Measurements from ENCODE around the gene ZBTB7B. TPM values are rescaled to one million over a fixed set of nuclear protein-coding genes. Genes with fewer than 3 reads are reported as not detected.

Gene ZBTB7B
- polyA plus RNA-seq, 2 of the 4 experiments (the other 2 are of a cell fraction) = 20.5 to 30.7 TPM

GRCh38 chr1:154959426-154959780, 43.2 kb upstream of the ZBTB7B start:
- POLR2A ChIA-PET = no interaction called here
- Histone ChIP-seq H3K27ac (no peak overlapping the region), H3K4me3 (no peak overlapping the region), H3K4me1 (peaks cover 39% of the 10 kb centered on the region), H3K4me2 (no peak overlapping the region), H3K9me3 (no peaks in the 10 kb centered on the region)
- FAIRE-seq (no peak), ATAC-seq (no peak), DNase-seq (ENCODE audit: low read depth in 1 of 2, low spot score in 1 of 2) (no peak)
- 94% methylated on average over 7 of the region's 7 CpGs for WGBS (ENCODE audit: missing lambda C conversion rate)
- CTCF ChIA-PET = interaction anchor here (0.7 to 1.2 kb wide), 2 partner anchors 25 to 125 kb away, joined by 3 read pairs; no protein-coding TSS in a partner anchor
- TF ChIP-seq RCOR1 (IDR thresholded peaks at IDR 0.05; ENCODE audit: low read depth, low read length) = no peak
- TF ChIP-seq HMGXB4 (CRISPR knock-in tag; IDR thresholded peaks at IDR 0.05; ENCODE audit: borderline replicate concordance) = no peak
- TF ChIP-seq ESRRA (IDR thresholded peaks at IDR 0.05; ENCODE audit: borderline replicate concordance, low read length) = no peak
- TF ChIP-seq ZSCAN20 (CRISPR knock-in tag; IDR thresholded peaks at IDR 0.05) = no peak
- no peak for TF ChIP-seq NPAS2 (CRISPR knock-in tag; IDR thresholded peaks at IDR 0.05; ENCODE audit: borderline replicate concordance)
- no peak for TF ChIP-seq RAD21 (conservative IDR thresholded peaks at IDR 0.05 in 1 of 2, IDR thresholded peaks at IDR 0.05 in 1 of 2)
- no peak for TF ChIP-seq RFX5 (IDR thresholded peaks at IDR 0.05)

DNA sequence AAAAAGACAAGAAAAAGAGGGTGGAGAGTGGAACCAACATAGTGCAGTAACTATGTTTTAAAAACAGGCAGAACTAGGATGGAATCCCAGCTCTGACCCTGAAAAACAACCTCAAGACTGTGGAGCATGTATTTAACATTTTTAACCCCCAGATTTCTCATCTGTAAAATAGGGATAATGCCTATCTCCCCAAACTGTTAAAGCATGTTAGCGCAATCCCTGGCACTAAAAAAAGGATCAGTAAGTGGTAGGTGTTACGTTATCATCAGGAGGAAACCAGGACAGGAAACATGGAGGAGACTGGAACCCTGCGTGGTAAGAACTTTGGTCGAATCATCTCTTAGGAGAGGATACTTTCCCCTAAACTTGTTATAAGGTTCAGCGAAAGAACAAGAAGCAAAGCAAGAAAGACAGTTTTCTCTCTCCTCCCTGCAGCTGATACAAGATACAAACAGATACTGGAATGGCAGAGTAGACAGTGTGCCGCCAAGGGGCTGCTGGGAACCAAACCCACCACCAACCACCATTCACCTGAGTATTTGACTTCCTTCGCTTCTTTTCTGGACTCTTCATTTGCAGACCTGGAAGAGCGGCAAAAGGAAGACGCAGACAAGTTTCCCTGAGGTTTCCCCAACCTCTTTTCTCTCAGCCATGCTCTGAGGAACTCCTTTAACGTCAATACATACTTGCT, 42.0 kb upstream of the ZBTB7B start:
- TF ChIP-seq HEYL (CRISPR knock-in tag; IDR thresholded peaks at IDR 0.05) (no peak), HOXB13 (CRISPR knock-in tag; IDR thresholded peaks at IDR 0.05; ENCODE audit: low read depth) (no peak), HMGXB4 (CRISPR knock-in tag; IDR thresholded peaks at IDR 0.05; ENCODE audit: borderline replicate concordance) (no peak), SMC3 (IDR thresholded peaks at IDR 0.05) (no peak)
- FAIRE-seq = no peak
- H3K4me2 ChIP-seq = peak overlapping the region; percentile 99
- CTCF ChIA-PET = interaction anchor here (1.1 to 3.4 kb wide), 5 partner anchors 8 to 401 kb away, joined by 3 to 19 read pairs (median 7); partner anchors contain the start of gene PMVK
- H3K4me3 ChIP-seq = peak overlapping the region; percentile 74
- no peaks in the 10 kb centered on the region for H3K9me3 ChIP-seq
- ATAC-seq = no peak
- peaks cover 32% of the 10 kb centered on the region for H3K4me1 ChIP-seq
- DNase-seq (ENCODE audit: low read depth in 1 of 2, low spot score in 1 of 2) = no peak
- WGBS (ENCODE audit: missing lambda C conversion rate) = 39% methylated on average over 10 of the region's 10 CpGs
- H3K27ac ChIP-seq = peak overlapping the region; percentile 97
- POLR2A ChIA-PET = interaction anchor here (0.7 to 2.8 kb wide), 7 partner anchors 12 to 104 kb away, joined by 3 to 67 read pairs (median 4); partner anchors contain the start of genes CKS1B, EFNA4, FLAD1 and SHC1

DNA sequence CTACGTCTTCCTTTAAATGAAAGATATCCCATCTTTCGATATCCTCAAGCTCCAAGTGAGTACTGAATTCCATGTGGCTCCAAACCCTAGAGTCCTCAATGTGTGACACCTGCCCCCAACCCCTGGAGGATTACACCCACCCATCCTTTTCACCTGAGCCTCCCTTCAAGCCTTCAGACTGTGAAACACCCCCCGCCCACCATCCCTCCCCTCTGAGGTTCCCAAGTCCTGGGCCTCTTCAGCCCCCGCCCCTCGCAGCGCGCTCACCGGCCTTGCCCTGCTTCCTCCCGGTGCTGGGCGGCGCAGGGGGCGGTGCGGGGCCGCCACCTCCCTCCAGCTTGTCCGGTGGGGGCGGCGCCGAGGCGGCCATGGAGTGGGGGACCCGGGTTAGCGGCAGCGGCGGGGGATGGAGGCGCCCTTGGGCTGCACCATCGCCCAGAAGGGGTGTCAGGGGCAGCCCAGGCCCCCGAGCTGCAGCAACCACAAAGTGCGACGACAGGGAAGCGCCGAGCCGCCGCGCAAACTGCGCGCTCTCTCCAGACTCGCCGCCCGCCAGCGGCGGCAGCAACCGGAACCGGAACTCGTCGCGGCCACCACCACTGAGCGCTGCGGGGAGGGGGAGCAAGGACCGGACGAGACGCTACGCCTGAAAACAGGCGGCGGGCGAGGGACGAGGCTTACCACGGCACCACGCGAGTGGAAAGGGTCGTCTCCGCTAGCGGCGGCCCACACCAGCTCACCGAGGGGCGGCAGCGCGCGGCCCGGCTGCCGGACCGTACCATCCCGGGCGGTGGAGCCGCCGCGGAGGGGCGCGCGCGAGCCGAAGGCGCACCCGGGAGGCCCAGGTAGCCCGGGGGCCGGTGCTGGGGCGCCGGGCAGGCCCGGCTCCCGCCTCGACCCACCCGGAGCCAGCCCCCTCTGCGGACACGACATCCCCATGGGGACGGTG, 41.1 kb upstream of the ZBTB7B start, which contains the start of gene PYGO2:
Gene PYGO2, minus strand, starts transcription at position 576 of the 949 bp plus-strand sequence. Its CDS starts 206 bp downstream, at position 370.
- DNase-seq (ENCODE audit: low read depth in 1 of 2, low spot score in 1 of 2) = peak; percentile 76 to 81
- ChIA-PET CTCF (interaction anchor here (0.5 to 3.4 kb wide), 9 partner anchors 9 to 1189 kb away, joined by 3 to 19 read pairs (median 4); partner anchors contain the start of gene PMVK), POLR2A (interaction anchor here (0.7 to 2.8 kb wide), 7 partner anchors 11 to 103 kb away, joined by 3 to 67 read pairs (median 4); partner anchors contain the start of genes CKS1B, EFNA4, FLAD1 and SHC1)
- peak within 1 kb of the TSS; percentile 97 for H3K27ac ChIP-seq
- FAIRE-seq = no peak
- peak within 1 kb of the TSS; percentile 74 for H3K4me3 ChIP-seq
- peak within 1 kb of the TSS; percentile 99 for H3K4me2 ChIP-seq
- peak; percentile 82 to 90 for ATAC-seq
- H3K9me3 ChIP-seq = no peaks in the 10 kb centered on the region
- under 1% methylated on average over 18 of the region's 93 CpGs for WGBS (ENCODE audit: missing lambda C conversion rate)
- H3K4me1 ChIP-seq = peaks cover 30% of the 10 kb centered on the region
- TF ChIP-seq CHD4 (IDR thresholded peaks at IDR 0.05; ENCODE audit: borderline replicate concordance) (no peak), JUN (IDR thresholded peaks at IDR 0.05) (peak; percentile 69 to 98; a peak in 4 of 5 replicates), KDM5A (IDR thresholded peaks at IDR 0.05) (peak; percentile 81), EHMT2 (IDR thresholded peaks at IDR 0.05; ENCODE audit: low read depth) (no peak), RARB (CRISPR knock-in tag; IDR thresholded peaks at IDR 0.05) (0 out of 2 replicates have a peak, but pooled peaks have one; percentile 34), FOXS1 (CRISPR knock-in tag; IDR thresholded peaks at IDR 0.05) (no peak; the same call in 1 of the 2 replicates), SMC3 (IDR thresholded peaks at IDR 0.05) (peak; percentile 79), E2F6 (IDR thresholded peaks at IDR 0.05; ENCODE audit: borderline replicate concordance, low read depth) (peak; percentile 60; the same call in 1 of the 2 replicates), POLR2A (IDR thresholded peaks at IDR 0.05; ENCODE audit: low read length) (peak; percentile 66), CHD2 (IDR thresholded peaks at IDR 0.05; ENCODE audit: low read length, partially characterized antibody) (no peak)
- TF ChIP-seq, protein P1, sequence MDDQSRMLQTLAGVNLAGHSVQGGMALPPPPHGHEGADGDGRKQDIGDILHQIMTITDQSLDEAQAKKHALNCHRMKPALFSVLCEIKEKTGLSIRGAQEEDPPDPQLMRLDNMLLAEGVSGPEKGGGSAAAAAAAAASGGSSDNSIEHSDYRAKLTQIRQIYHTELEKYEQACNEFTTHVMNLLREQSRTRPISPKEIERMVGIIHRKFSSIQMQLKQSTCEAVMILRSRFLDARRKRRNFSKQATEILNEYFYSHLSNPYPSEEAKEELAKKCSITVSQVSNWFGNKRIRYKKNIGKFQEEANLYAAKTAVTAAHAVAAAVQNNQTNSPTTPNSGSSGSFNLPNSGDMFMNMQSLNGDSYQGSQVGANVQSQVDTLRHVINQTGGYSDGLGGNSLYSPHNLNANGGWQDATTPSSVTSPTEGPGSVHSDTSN (IDR thresholded peaks at IDR 0.05) = 0 out of 2 replicates have a peak, but pooled peaks have one; percentile 53
- TF ChIP-seq, protein P2, sequence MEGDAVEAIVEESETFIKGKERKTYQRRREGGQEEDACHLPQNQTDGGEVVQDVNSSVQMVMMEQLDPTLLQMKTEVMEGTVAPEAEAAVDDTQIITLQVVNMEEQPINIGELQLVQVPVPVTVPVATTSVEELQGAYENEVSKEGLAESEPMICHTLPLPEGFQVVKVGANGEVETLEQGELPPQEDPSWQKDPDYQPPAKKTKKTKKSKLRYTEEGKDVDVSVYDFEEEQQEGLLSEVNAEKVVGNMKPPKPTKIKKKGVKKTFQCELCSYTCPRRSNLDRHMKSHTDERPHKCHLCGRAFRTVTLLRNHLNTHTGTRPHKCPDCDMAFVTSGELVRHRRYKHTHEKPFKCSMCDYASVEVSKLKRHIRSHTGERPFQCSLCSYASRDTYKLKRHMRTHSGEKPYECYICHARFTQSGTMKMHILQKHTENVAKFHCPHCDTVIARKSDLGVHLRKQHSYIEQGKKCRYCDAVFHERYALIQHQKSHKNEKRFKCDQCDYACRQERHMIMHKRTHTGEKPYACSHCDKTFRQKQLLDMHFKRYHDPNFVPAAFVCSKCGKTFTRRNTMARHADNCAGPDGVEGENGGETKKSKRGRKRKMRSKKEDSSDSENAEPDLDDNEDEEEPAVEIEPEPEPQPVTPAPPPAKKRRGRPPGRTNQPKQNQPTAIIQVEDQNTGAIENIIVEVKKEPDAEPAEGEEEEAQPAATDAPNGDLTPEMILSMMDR (IDR thresholded peaks at IDR 0.05) = peak; percentile 90

Measured in A549 (cell line).